ENCODE results near the gene NTRK1.

NTRK1 gene

GRCh38 chr1:156900896-156901589 lies 40.4 kb downstream of the NTRK1 start:
- DNase-seq (ENCODE audit: low read depth, low spot score): no peak
- no peak overlapping the region for H3K4me3 ChIP-seq (ENCODE audit: low read depth, low read length)
- ChIA-PET POLR2A (no interaction called here), CTCF (interaction anchor here (1.4 to 23.6 kb wide), 5 partner anchors 10 to 241 kb away, joined by 3 to 678 read pairs (median 8); partner anchors contain the start of genes LRRC71, NTRK1 and PEAR1)
- TF ChIP-seq, protein P1, sequence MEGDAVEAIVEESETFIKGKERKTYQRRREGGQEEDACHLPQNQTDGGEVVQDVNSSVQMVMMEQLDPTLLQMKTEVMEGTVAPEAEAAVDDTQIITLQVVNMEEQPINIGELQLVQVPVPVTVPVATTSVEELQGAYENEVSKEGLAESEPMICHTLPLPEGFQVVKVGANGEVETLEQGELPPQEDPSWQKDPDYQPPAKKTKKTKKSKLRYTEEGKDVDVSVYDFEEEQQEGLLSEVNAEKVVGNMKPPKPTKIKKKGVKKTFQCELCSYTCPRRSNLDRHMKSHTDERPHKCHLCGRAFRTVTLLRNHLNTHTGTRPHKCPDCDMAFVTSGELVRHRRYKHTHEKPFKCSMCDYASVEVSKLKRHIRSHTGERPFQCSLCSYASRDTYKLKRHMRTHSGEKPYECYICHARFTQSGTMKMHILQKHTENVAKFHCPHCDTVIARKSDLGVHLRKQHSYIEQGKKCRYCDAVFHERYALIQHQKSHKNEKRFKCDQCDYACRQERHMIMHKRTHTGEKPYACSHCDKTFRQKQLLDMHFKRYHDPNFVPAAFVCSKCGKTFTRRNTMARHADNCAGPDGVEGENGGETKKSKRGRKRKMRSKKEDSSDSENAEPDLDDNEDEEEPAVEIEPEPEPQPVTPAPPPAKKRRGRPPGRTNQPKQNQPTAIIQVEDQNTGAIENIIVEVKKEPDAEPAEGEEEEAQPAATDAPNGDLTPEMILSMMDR (IDR thresholded peaks at IDR 0.05; ENCODE audit: insufficient read depth, low read length, missing control alignments): no peak

- DNase-seq (ENCODE audit: low read depth, low spot score): no peak
Measured at GRCh38 chr1:156901590-156901900, 40.9 kb downstream of the NTRK1 start.

DNA sequence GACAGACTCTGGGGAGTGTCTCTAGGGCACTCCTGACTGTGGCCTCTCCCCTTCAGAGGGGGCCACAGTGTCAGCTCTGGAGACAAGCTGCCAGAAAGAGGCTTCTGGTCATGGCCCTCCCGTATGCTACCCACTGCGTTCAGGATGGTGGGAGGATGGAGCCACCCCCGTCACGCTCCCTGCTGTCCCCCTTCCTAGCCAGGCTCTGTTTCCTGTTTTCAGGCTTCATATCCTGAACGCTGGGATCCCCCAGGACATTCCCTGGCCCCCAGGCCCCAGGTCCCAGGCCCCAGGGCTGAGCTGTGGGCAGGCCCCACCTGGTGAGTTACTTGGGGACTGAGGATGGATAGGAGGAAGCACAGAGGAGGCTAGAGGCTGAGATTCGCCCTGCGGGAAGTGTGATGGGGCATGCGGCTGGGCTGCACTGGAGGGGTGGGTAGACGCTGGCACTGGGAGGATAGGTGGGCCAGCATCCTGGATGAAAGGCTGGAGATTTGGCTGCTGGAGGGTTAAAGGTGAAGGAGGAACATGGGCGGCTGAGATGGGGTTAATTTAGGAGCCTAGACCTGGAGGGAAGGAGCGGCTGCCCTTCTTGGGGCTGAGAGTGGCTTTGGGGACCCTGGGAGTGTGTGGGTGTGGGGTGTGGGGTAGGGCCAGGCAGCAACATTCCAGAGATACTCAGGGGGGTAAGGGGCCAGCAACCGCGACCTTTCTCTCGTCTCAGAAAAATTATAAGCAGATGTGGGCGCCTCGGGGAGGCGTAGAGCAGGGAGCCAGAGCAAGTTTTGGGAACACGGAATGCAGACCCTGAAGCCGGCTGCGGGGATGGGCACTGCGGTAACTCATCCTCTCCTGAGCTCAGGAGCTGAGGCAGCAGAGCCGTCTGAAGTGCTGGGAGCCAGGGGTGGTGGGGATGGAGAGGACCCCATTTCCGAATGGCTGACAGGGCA lies 41.6 kb downstream of the NTRK1 start:
- TF ChIP-seq, protein P1 (IDR thresholded peaks at IDR 0.05; ENCODE audit: insufficient read depth, low read length, missing control alignments): no peak
- POLR2A ChIA-PET: no interaction called here
- no peak for DNase-seq (ENCODE audit: low read depth, low spot score)
- no peak overlapping the region for H3K4me3 ChIP-seq (ENCODE audit: low read depth, low read length)
- CTCF ChIA-PET: interaction anchor here (1.2 to 23.6 kb wide), 6 partner anchors 11 to 243 kb away, joined by 3 to 678 read pairs (median 6); partner anchors contain the start of genes LRRC71, NTRK1 and PEAR1

More at GRCh38 chr1:156901590-156901900, 40.9 kb downstream of the NTRK1 start:
- POLR2A ChIA-PET: no interaction called here
- H3K4me3 ChIP-seq (ENCODE audit: low read depth, low read length): no peak overlapping the region
- TF ChIP-seq, protein P1 (IDR thresholded peaks at IDR 0.05; ENCODE audit: insufficient read depth, low read length, missing control alignments): no peak
- CTCF ChIA-PET: interaction anchor here (1.4 to 23.6 kb wide), 5 partner anchors 10 to 242 kb away, joined by 3 to 678 read pairs (median 8); partner anchors contain the start of genes LRRC71, NTRK1 and PEAR1

- CTCF ChIA-PET: interaction anchor here (1.2 to 23.6 kb wide), 4 partner anchors 12 to 177 kb away, joined by 3 to 678 read pairs (median 38); partner anchors contain the start of genes LRRC71 and PEAR1
- no peak for DNase-seq (ENCODE audit: low read depth, low spot score)
- TF ChIP-seq, protein P1 (IDR thresholded peaks at IDR 0.05; ENCODE audit: insufficient read depth, low read length, missing control alignments): no peak
- H3K4me3 ChIP-seq (ENCODE audit: low read depth, low read length): no peak overlapping the region
- POLR2A ChIA-PET: no interaction called here
Measured at GRCh38 chr1:156903328-156904091, 42.8 kb downstream of the NTRK1 start.

GRCh38 chr1:156904187-156904959 lies 43.7 kb downstream of the NTRK1 start:
- DNase-seq (ENCODE audit: low read depth, low spot score): no peak
- TF ChIP-seq, protein P1 (IDR thresholded peaks at IDR 0.05; ENCODE audit: insufficient read depth, low read length, missing control alignments): no peak
- CTCF ChIA-PET: interaction anchor here (1.2 to 23.6 kb wide), 3 partner anchors 13 to 21 kb away, joined by 3 to 678 read pairs (median 71); partner anchors contain the start of genes LRRC71 and PEAR1
- POLR2A ChIA-PET: no interaction called here
- no peak overlapping the region for H3K4me3 ChIP-seq (ENCODE audit: low read depth, low read length)
